Dermis blood vessel endothelial cell (primary cell): ENCODE data around the gene PLEKHB1. TPM values are rescaled to one million over a fixed set of nuclear protein-coding genes. Genes with fewer than 3 reads are reported as not detected.

Experiments
- DNase-seq: peaks from one replicate; pipeline ENCODE4 v3.0.0; 2010
- total RNA-seq: library from RNA; depleted of rRNA; stranded (reverse); fragments of >200 nt; gene quantifications from 2 replicates; pipeline ENCODE4 v1.2.3, GENCODE V29; 2014

Gene PLEKHB1
- total RNA-seq, 1 donor from 2014 or later: 0.34 TPM

DNA sequence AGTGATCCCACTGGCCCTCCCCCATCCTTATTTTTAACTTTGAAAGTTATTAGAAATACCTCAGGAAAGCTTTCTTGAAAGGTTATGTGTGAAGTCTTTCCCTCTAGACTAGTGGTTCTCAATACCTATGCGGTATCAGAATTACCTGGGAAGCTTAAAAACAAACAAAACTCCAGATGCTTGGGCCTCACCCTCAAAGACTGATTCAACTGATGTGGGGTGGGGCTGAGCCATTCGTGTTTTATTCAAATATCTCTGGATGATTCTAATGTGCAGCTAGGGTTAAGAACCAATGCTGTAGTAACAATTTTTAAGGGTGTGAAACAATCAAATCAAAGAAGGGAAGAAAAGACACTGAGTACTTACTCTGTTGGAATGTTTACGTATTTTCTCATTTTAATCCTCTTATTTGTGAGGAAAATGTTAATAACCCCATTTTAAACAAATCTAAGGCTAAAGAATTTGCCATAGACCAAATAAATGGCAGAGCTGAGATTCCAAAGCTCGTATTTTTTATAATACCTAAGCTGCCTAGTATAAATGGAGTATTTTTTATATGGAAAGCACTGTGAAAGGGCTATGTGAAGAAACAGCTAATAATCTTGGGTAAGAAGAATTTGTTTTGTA, 47.6 kb downstream of the PLEKHB1 start:
- DNase-seq: no peak

DNA sequence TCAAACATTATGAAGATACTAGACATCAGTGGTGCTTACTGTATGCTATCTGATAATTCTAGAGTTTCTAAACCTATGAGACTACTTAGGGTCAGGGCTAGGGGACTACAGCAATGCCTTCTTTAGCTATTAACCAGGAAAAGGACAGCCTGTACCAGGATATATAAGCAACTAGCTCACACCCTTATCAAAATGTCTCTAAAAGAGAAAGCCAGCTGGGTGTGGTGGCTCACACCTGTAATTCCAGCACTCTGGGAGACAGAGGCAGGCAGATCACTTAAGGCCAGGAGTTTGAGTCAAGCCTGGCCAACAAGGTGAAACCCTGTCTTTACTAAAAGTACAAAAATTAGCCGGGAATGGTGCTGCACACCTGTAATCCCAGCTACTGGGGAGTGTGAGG, 58.7 kb downstream of the PLEKHB1 start:
- no peak for DNase-seq

DNA sequence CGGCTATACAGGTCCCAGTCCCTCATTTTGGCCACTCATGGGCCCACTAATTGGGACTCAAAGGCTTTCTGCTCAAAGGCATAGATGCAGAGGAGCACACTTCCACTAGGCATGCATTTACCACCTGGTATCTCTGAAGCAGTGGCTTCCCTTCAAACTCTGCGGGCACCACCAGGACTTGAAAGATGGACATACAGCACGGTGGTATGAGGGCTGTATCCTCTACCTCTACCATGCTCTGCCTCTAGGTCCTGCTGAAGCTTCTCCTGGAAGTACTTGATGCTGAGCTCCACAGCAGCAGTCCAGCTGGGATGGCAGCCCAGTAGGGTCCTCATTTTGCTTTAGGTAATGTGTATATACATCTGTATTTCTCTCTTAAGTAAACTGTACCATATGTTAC, 64.6 kb downstream of the PLEKHB1 start:
- no peak for DNase-seq

Other genes starting within 250 kb of the PLEKHB1 start
- gene FAM168A, start 48.5 kb upstream of the PLEKHB1 start, total RNA-seq: 12.1 and 20.2 TPM in 2 replicates
- 145 and 175 TPM in 2 replicates for gene RAB6A, start 114.5 kb downstream of the PLEKHB1 start, total RNA-seq
- gene MRPL48, start 141.3 kb downstream of the PLEKHB1 start, total RNA-seq: 24.3 and 30.4 TPM in 2 replicates
- gene COA4, start 230.3 kb downstream of the PLEKHB1 start, total RNA-seq: 53.0 and 57.2 TPM in 2 replicates
- gene PAAF1, start 230.4 kb downstream of the PLEKHB1 start, total RNA-seq: 8.2 and 10.6 TPM in 2 replicates